Measurements from ENCODE around the gene CORO7.

DNA sequence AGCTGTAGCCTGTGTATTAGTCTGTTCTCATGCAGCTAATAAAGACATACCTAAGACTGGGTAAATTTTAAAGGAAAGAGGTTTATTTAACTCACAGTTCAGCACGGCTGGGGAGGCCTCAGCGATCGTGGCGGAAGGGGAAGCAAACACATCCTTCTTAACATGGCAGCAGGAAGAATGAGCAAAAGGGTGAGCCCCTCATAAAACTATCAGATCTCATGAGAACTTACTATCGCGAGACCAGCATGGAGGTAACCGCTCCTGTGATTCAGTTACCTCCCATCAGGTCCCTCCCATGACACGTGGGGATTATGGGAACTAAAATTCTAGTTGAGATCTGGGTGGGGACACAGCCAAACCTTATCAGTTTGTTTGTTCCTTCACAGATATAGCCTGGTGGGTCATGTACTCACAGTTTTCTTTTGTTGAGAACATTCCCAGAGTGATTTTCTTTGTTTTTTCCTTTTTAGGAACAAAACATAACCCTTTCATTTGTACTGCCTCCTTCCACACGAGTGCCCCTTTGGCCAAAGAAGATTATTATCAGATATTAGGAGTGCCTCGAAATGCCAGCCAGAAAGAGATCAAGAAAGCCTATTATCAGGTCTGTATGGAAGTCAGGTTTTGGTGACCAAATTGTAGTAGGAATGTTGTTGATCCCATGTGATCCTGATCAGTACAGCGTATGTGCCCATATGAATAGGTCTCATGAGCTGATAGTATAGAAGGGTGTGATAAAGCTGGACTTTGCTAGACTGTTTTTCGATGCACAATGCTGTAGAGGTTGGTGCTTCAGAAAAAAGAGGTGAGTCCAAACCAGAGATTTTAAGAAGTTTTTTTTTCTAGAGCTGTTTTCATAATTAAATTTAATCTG lies 17.8 kb upstream of the CORO7 start:
- TF ChIP-seq POLR2AphosphoS5 (IDR thresholded peaks at IDR 0.05) (no peak), EZH2 (IDR thresholded peaks at IDR 0.05; ENCODE audit: borderline replicate concordance, insufficient read depth, low read length, poor library complexity, severe bottlenecking) (no peak), TAF1 (IDR thresholded peaks at IDR 0.05; ENCODE audit: low read depth) (no peak), RAD21 (conservative IDR thresholded peaks at IDR 0.05) (no peak), MXI1 (conservative IDR thresholded peaks at IDR 0.05; ENCODE audit: poor library complexity, severe bottlenecking) (no peak)
- TF ChIP-seq, protein P1, sequence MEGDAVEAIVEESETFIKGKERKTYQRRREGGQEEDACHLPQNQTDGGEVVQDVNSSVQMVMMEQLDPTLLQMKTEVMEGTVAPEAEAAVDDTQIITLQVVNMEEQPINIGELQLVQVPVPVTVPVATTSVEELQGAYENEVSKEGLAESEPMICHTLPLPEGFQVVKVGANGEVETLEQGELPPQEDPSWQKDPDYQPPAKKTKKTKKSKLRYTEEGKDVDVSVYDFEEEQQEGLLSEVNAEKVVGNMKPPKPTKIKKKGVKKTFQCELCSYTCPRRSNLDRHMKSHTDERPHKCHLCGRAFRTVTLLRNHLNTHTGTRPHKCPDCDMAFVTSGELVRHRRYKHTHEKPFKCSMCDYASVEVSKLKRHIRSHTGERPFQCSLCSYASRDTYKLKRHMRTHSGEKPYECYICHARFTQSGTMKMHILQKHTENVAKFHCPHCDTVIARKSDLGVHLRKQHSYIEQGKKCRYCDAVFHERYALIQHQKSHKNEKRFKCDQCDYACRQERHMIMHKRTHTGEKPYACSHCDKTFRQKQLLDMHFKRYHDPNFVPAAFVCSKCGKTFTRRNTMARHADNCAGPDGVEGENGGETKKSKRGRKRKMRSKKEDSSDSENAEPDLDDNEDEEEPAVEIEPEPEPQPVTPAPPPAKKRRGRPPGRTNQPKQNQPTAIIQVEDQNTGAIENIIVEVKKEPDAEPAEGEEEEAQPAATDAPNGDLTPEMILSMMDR (IDR thresholded peaks at IDR 0.05; ENCODE audit: poor library complexity, severe bottlenecking), result no peak

Measured in neural cell (in vitro differentiated cells).